ENCODE measurements around the gene TRMT11. TPM values are rescaled to one million over a fixed set of nuclear protein-coding genes. Genes with fewer than 3 reads are reported as not detected.

Gene TRMT11
- total and polyA plus RNA-seq, 9 of the 15 experiments (the other 6 are each of a cell fraction or from before 2014, with no cell fraction given), result 38.8 to 88.0 (median 59.8) TPM

- FAIRE-seq (no peak), ATAC-seq (no peak), DNase-seq (ENCODE audit: extremely low read depth in 1 of 4, low spot score in 3 of 4) (no peak)
- in situ Hi-C loops (cut with MboI) (loop anchor here (25.0 kb wide), 2 partner anchors 296 to 1071 kb away; partner anchors contain the start of genes CENPW and RSPO3), intact Hi-C loops (cut with micrococcal nuclease) (no loop called here)
- H2AFZ ChIP-seq (ENCODE audit: low read depth, low read length), result no peak overlapping the region
- no peaks in the 10 kb centered on the region for H3K4me1 ChIP-seq (replicated peaks in 1 of 2; ENCODE audit: control insufficient read depth in 2 of 2, insufficient read depth in 2 of 2, low read length in 2 of 2)
- H3K27ac ChIP-seq (ENCODE audit: extremely low read depth, low read depth, low read length), result no peak overlapping the region
- no peaks in the 10 kb centered on the region for H3K9me3 ChIP-seq (replicated peaks; ENCODE audit: control insufficient read depth, insufficient read depth, low read depth, low read length)
- BruUV-seq (replicated peaks), result no TSS peak
- H3K4me3 ChIP-seq, result no peak overlapping the region
- no peaks in the 10 kb centered on the region for H3K9me1 ChIP-seq (ENCODE audit: control insufficient read depth, insufficient read depth, low read length)
- H3K9ac ChIP-seq (ENCODE audit: insufficient read depth in 1 of 2, low read depth in 2 of 2, low read length in 2 of 2), result no peak overlapping the region
- no peak for TF ChIP-seq ZNF384 (IDR thresholded peaks at IDR 0.05; ENCODE audit: low read depth, low read length)
- no peak for TF ChIP-seq ESRRA (IDR thresholded peaks at IDR 0.05; ENCODE audit: borderline replicate concordance, low read depth)
- no peak for TF ChIP-seq ZNF165 (CRISPR knock-in tag; IDR thresholded peaks at IDR 0.05; ENCODE audit: borderline replicate concordance)
- peaks cover 82% of the 10 kb centered on the region for H3K36me3 ChIP-seq (ENCODE audit: control insufficient read depth, insufficient read depth, low read length)
- POLR2A ChIA-PET, result no interaction called here
- CTCF ChIA-PET (ENCODE audit: low intra/inter-chr PET ratio), result no interaction called here
- no peak overlapping the region for H3K4me2 ChIP-seq (ENCODE audit: insufficient read depth, low read length)
- 0 out of 3 replicates have a peak, but pooled peaks cover 2% of the 10 kb centered on the region for H3K79me2 ChIP-seq (ENCODE audit: control insufficient read depth, insufficient read depth, low read length)
- no peaks in the 10 kb centered on the region for H3K27me3 ChIP-seq (ENCODE audit: control insufficient read depth in 2 of 2, insufficient read depth in 2 of 2, low read length in 2 of 2)
- no peaks in the 10 kb centered on the region for H4K20me1 ChIP-seq (replicated peaks; ENCODE audit: control insufficient read depth, insufficient read depth, low read length)
Measured at GRCh38 chr6:126041516-126041915, 55.2 kb downstream of the TRMT11 start.

DNA sequence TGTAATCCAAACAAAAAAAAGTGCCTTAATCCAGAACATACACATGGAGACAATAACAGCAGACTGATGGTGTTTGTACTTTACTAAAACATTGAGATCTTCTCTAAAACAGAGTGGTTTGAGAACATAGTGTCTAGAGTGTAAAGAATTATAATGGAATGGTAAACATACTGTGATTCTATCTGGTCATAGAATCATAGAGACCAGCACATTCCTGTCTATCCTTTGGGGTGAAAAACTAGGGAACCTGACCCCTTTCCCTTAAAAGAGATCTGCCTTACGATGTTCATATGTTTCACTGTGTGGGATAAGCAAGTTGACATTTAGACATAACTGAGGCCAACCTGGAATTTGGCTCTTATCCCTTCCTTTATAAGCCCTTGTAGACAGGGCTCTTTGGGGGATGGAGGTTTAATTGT, 55.7 kb downstream of the TRMT11 start:
- TF ChIP-seq MCM7 (IDR thresholded peaks at IDR 0.05), result no peak
- TF ChIP-seq, protein P1, sequence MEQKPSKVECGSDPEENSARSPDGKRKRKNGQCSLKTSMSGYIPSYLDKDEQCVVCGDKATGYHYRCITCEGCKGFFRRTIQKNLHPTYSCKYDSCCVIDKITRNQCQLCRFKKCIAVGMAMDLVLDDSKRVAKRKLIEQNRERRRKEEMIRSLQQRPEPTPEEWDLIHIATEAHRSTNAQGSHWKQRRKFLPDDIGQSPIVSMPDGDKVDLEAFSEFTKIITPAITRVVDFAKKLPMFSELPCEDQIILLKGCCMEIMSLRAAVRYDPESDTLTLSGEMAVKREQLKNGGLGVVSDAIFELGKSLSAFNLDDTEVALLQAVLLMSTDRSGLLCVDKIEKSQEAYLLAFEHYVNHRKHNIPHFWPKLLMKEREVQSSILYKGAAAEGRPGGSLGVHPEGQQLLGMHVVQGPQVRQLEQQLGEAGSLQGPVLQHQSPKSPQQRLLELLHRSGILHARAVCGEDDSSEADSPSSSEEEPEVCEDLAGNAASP (IDR thresholded peaks at IDR 0.05), result no peak
- FAIRE-seq, result no peak
- CTCF ChIA-PET (ENCODE audit: low intra/inter-chr PET ratio), result no interaction called here
- Histone ChIP-seq H3K27me3 (ENCODE audit: control insufficient read depth in 2 of 2, insufficient read depth in 2 of 2, low read length in 2 of 2) (no peaks in the 10 kb centered on the region), H4K20me1 (replicated peaks; ENCODE audit: control insufficient read depth, insufficient read depth, low read length) (no peaks in the 10 kb centered on the region), H3K9me3 (replicated peaks; ENCODE audit: control insufficient read depth, insufficient read depth, low read depth, low read length) (no peaks in the 10 kb centered on the region), H3K9ac (ENCODE audit: insufficient read depth in 1 of 2, low read depth in 2 of 2, low read length in 2 of 2) (no peak overlapping the region), H3K4me3 (no peak overlapping the region), H2AFZ (ENCODE audit: low read depth, low read length) (no peak overlapping the region), H3K9me1 (ENCODE audit: control insufficient read depth, insufficient read depth, low read length) (no peaks in the 10 kb centered on the region), H3K4me1 (replicated peaks in 1 of 2; ENCODE audit: control insufficient read depth in 2 of 2, insufficient read depth in 2 of 2, low read length in 2 of 2) (no peaks in the 10 kb centered on the region), H3K79me2 (ENCODE audit: control insufficient read depth, insufficient read depth, low read length) (0 out of 3 replicates have a peak, but pooled peaks cover 2% of the 10 kb centered on the region), H3K27ac (ENCODE audit: extremely low read depth, low read depth, low read length) (no peak overlapping the region), H3K36me3 (ENCODE audit: control insufficient read depth, insufficient read depth, low read length) (peaks cover 82% of the 10 kb centered on the region), H3K4me2 (ENCODE audit: insufficient read depth, low read length) (no peak overlapping the region)
- DNase-seq (ENCODE audit: extremely low read depth in 1 of 4, low spot score in 3 of 4), result no peak
- POLR2A ChIA-PET, result no interaction called here
- no TSS peak for BruUV-seq (replicated peaks)
- no peak for ATAC-seq
- intact Hi-C loops (cut with micrococcal nuclease), result no loop called here
- 95% methylated on average over 1 of the region's 1 CpG for WGBS (ENCODE audit: insufficient coverage, low coverage, missing lambda C conversion rate)
- in situ Hi-C loops (cut with MboI), result loop anchor here (25.0 kb wide), 2 partner anchors 295 to 1070 kb away; partner anchors contain the start of genes CENPW and RSPO3

All from K562 (cell line).